Measurements from ENCODE around the gene ASPSCR1. TPM values are rescaled to one million over a fixed set of nuclear protein-coding genes. Genes with fewer than 3 reads are reported as not detected.

Gene ASPSCR1
- total and polyA plus RNA-seq, 2 of the 13 experiments (the other 11 are each of a cell fraction or from before 2014, with no cell fraction given), result 274 to 314 TPM

- peak; percentile 68; the same call in 1 of the 2 replicates for TF ChIP-seq ZNF318 (CRISPR knock-in tag; IDR thresholded peaks at IDR 0.05)
- peak; percentile 74 for TF ChIP-seq SALL1 (CRISPR knock-in tag; IDR thresholded peaks at IDR 0.05)
- TF ChIP-seq, protein P1, sequence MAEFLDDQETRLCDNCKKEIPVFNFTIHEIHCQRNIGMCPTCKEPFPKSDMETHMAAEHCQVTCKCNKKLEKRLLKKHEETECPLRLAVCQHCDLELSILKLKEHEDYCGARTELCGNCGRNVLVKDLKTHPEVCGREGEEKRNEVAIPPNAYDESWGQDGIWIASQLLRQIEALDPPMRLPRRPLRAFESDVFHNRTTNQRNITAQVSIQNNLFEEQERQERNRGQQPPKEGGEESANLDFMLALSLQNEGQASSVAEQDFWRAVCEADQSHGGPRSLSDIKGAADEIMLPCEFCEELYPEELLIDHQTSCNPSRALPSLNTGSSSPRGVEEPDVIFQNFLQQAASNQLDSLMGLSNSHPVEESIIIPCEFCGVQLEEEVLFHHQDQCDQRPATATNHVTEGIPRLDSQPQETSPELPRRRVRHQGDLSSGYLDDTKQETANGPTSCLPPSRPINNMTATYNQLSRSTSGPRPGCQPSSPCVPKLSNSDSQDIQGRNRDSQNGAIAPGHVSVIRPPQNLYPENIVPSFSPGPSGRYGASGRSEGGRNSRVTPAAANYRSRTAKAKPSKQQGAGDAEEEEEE (CRISPR knock-in tag; IDR thresholded peaks at IDR 0.05; ENCODE audit: borderline replicate concordance), result no peak
- TF ChIP-seq POGK (CRISPR knock-in tag; conservative IDR thresholded peaks at IDR 0.05), result peak; percentile 74
- TF ChIP-seq KLF9 (CRISPR knock-in tag; IDR thresholded peaks at IDR 0.05; ENCODE audit: low read depth), result peak; percentile 40; the same call in 1 of the 2 replicates
- TF ChIP-seq, protein P2, sequence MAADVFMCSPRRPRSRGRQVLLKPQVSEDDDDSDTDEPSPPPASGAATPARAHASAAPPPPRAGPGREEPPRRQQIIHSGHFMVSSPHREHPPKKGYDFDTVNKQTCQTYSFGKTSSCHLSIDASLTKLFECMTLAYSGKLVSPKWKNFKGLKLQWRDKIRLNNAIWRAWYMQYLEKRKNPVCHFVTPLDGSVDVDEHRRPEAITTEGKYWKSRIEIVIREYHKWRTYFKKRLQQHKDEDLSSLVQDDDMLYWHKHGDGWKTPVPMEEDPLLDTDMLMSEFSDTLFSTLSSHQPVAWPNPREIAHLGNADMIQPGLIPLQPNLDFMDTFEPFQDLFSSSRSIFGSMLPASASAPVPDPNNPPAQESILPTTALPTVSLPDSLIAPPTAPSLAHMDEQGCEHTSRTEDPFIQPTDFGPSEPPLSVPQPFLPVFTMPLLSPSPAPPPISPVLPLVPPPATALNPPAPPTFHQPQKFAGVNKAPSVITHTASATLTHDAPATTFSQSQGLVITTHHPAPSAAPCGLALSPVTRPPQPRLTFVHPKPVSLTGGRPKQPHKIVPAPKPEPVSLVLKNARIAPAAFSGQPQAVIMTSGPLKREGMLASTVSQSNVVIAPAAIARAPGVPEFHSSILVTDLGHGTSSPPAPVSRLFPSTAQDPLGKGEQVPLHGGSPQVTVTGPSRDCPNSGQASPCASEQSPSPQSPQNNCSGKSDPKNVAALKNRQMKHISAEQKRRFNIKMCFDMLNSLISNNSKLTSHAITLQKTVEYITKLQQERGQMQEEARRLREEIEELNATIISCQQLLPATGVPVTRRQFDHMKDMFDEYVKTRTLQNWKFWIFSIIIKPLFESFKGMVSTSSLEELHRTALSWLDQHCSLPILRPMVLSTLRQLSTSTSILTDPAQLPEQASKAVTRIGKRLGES (CRISPR knock-in tag; IDR thresholded peaks at IDR 0.05; ENCODE audit: borderline replicate concordance), result peak; percentile 67; the same call in 1 of the 2 replicates
- TF ChIP-seq NFE2L1 (CRISPR knock-in tag; IDR thresholded peaks at IDR 0.05; ENCODE audit: borderline replicate concordance), result peak; percentile 67; the same call in 1 of the 2 replicates
- TF ChIP-seq PLSCR1 (CRISPR knock-in tag; IDR thresholded peaks at IDR 0.05; ENCODE audit: borderline replicate concordance), result no peak
Measured at GRCh38 chr17:82003411-82004381, 26.3 kb downstream of the ASPSCR1 start (continued).
